ENCODE results near the gene KLF18.

Gene KLF18

GRCh38 chr1:44154049-44154448, 12.6 kb upstream of the KLF18 start:
- Histone ChIP-seq H3K27ac (ENCODE audit: insufficient read depth in 1 of 2, low read depth in 1 of 2, low read length in 2 of 2, poor library complexity in 1 of 2, severe bottlenecking in 2 of 2) (no peak overlapping the region), H3K9me3 (ENCODE audit: control extremely low read depth in 1 of 5, control insufficient read depth in 4 of 5, insufficient read depth in 2 of 5, low read depth in 1 of 5, low read length in 4 of 5) (no peaks in the 10 kb centered on the region), H3K36me3 (ENCODE audit: control insufficient read depth in 4 of 4, insufficient read depth in 4 of 4, low read length in 3 of 4) (no peaks in the 10 kb centered on the region), H3K4me3 (ENCODE audit: control insufficient read depth in 1 of 7, extremely low read depth in 1 of 7, insufficient read depth in 4 of 7, low read depth in 2 of 7, low read length in 6 of 7) (no peak overlapping the region), H3K27me3 (replicated peaks in 2 of 5; ENCODE audit: control insufficient read depth in 4 of 5, insufficient read depth in 5 of 5, low read length in 4 of 5) (peaks cover 0 to 4% (median 0%) of the 10 kb centered on the region in 5 experiments), H3K4me1 (ENCODE audit: control extremely low read depth in 1 of 4, control insufficient read depth in 4 of 4, insufficient read depth in 4 of 4, low read length in 3 of 4) (no peaks in the 10 kb centered on the region)
- WGBS (ENCODE audit: insufficient coverage) = 83% methylated on average over 2 of the region's 3 CpGs
- ChIA-PET CTCF (no interaction called here), POLR2A (no interaction called here)
- DNase-seq = no peak

- ChIA-PET CTCF (no interaction called here), POLR2A (no interaction called here)
- Histone ChIP-seq H3K9me3 (ENCODE audit: control extremely low read depth in 1 of 5, control insufficient read depth in 4 of 5, insufficient read depth in 2 of 5, low read depth in 1 of 5, low read length in 4 of 5) (no peaks in the 10 kb centered on the region), H3K36me3 (ENCODE audit: control insufficient read depth in 4 of 4, insufficient read depth in 4 of 4, low read length in 3 of 4) (no peaks in the 10 kb centered on the region), H3K4me1 (ENCODE audit: control extremely low read depth in 1 of 4, control insufficient read depth in 4 of 4, insufficient read depth in 4 of 4, low read length in 3 of 4) (no peaks in the 10 kb centered on the region), H3K27ac (ENCODE audit: insufficient read depth in 1 of 2, low read depth in 1 of 2, low read length in 2 of 2, poor library complexity in 1 of 2, severe bottlenecking in 2 of 2) (no peak overlapping the region), H3K4me3 (ENCODE audit: control insufficient read depth in 1 of 7, extremely low read depth in 1 of 7, insufficient read depth in 4 of 7, low read depth in 2 of 7, low read length in 6 of 7) (no peak overlapping the region), H3K27me3 (replicated peaks in 2 of 5; ENCODE audit: control insufficient read depth in 4 of 5, insufficient read depth in 5 of 5, low read length in 4 of 5) (peaks cover 0 to 4% (median 0%) of the 10 kb centered on the region in 5 experiments)
- WGBS (ENCODE audit: insufficient coverage) = no CpG with 5 or more reads among the region's 1 CpG
- DNase-seq = no peak
Observed at GRCh38 chr1:44152692-44153091, 11.3 kb upstream of the KLF18 start.

- no peak overlapping the region for H3K4me3 ChIP-seq (ENCODE audit: control insufficient read depth in 1 of 7, extremely low read depth in 1 of 7, insufficient read depth in 4 of 7, low read depth in 2 of 7, low read length in 6 of 7)
- POLR2A ChIA-PET = interaction anchor here (0.6 kb wide), 1 partner anchor 73 kb away, joined by 3 read pairs; no protein-coding TSS in a partner anchor
- DNase-seq = no peak
- peaks cover 0 to 3% (median 0%) of the 10 kb centered on the region in 5 experiments for H3K9me3 ChIP-seq (ENCODE audit: control extremely low read depth in 1 of 5, control insufficient read depth in 4 of 5, insufficient read depth in 2 of 5, low read depth in 1 of 5, low read length in 4 of 5)
- no peaks in the 10 kb centered on the region for H3K4me1 ChIP-seq (ENCODE audit: control extremely low read depth in 1 of 4, control insufficient read depth in 4 of 4, insufficient read depth in 4 of 4, low read length in 3 of 4)
- no CpG with 5 or more reads among the region's 1 CpG for WGBS (ENCODE audit: insufficient coverage)
- H3K27ac ChIP-seq (ENCODE audit: insufficient read depth in 1 of 2, low read depth in 1 of 2, low read length in 2 of 2, poor library complexity in 1 of 2, severe bottlenecking in 2 of 2) = no peak overlapping the region
- H3K27me3 ChIP-seq (replicated peaks in 2 of 5; ENCODE audit: control insufficient read depth in 4 of 5, insufficient read depth in 5 of 5, low read length in 4 of 5) = peaks cover 0 to 4% (median 0%) of the 10 kb centered on the region in 5 experiments
- CTCF ChIA-PET = no interaction called here
- no peaks in the 10 kb centered on the region for H3K36me3 ChIP-seq (ENCODE audit: control insufficient read depth in 4 of 4, insufficient read depth in 4 of 4, low read length in 3 of 4)
Observed at GRCh38 chr1:44151808-44152207, 10.4 kb upstream of the KLF18 start.

GRCh38 chr1:44151332-44151731, 9.9 kb upstream of the KLF18 start:
- 100% methylated on average over 1 of the region's 6 CpGs for WGBS (ENCODE audit: insufficient coverage)
- Histone ChIP-seq H3K27ac (ENCODE audit: insufficient read depth in 1 of 2, low read depth in 1 of 2, low read length in 2 of 2, poor library complexity in 1 of 2, severe bottlenecking in 2 of 2) (no peak overlapping the region), H3K4me1 (ENCODE audit: control extremely low read depth in 1 of 4, control insufficient read depth in 4 of 4, insufficient read depth in 4 of 4, low read length in 3 of 4) (no peaks in the 10 kb centered on the region), H3K36me3 (ENCODE audit: control insufficient read depth in 4 of 4, insufficient read depth in 4 of 4, low read length in 3 of 4) (no peaks in the 10 kb centered on the region), H3K9me3 (ENCODE audit: control extremely low read depth in 1 of 5, control insufficient read depth in 4 of 5, insufficient read depth in 2 of 5, low read depth in 1 of 5, low read length in 4 of 5) (peaks cover 0 to 8% (median 0%) of the 10 kb centered on the region in 5 experiments), H3K4me3 (ENCODE audit: control insufficient read depth in 1 of 7, extremely low read depth in 1 of 7, insufficient read depth in 4 of 7, low read depth in 2 of 7, low read length in 6 of 7) (no peak overlapping the region), H3K27me3 (replicated peaks in 2 of 5; ENCODE audit: control insufficient read depth in 4 of 5, insufficient read depth in 5 of 5, low read length in 4 of 5) (peaks cover 0 to 4% (median 0%) of the 10 kb centered on the region in 5 experiments)
- DNase-seq = no peak
- ChIA-PET POLR2A (interaction anchor here (0.6 kb wide), 1 partner anchor 73 kb away, joined by 3 read pairs; no protein-coding TSS in a partner anchor), CTCF (interaction anchor here (1.1 kb wide), 1 partner anchor 30 kb away, joined by 3 read pairs; no protein-coding TSS in a partner anchor)

DNA sequence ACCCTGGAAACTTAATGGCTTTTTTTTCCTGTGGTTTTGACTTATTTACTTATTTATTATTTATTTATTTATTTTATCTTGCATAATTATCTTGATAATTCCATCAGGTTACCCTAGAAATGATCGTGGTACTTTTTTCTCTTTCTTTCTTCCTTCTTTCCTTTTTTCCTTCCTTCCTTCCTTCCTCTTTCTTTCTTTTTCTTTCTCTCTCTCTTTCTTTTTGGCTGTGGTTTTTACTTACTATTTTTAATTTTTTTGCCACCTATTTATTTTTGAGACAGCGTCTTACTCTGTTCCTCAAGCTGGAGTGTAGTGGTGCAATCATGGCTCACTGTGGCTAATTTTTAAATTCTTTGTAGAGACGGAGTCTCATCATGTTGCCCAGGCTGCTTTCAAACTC, 6.2 kb upstream of the KLF18 start:
- Histone ChIP-seq H3K9me3 (ENCODE audit: control extremely low read depth in 1 of 5, control insufficient read depth in 4 of 5, insufficient read depth in 2 of 5, low read depth in 1 of 5, low read length in 4 of 5) (peaks cover 6 to 31% (median 9%) of the 10 kb centered on the region in 5 experiments), H3K4me1 (ENCODE audit: control extremely low read depth in 1 of 4, control insufficient read depth in 4 of 4, insufficient read depth in 4 of 4, low read length in 3 of 4) (no peaks in the 10 kb centered on the region), H3K4me3 (ENCODE audit: control insufficient read depth in 1 of 7, extremely low read depth in 1 of 7, insufficient read depth in 4 of 7, low read depth in 2 of 7, low read length in 6 of 7) (no peak overlapping the region), H3K27me3 (replicated peaks in 2 of 5; ENCODE audit: control insufficient read depth in 4 of 5, insufficient read depth in 5 of 5, low read length in 4 of 5) (peaks cover 0 to 4% (median 0%) of the 10 kb centered on the region in 5 experiments), H3K27ac (ENCODE audit: insufficient read depth in 1 of 2, low read depth in 1 of 2, low read length in 2 of 2, poor library complexity in 1 of 2, severe bottlenecking in 2 of 2) (no peak overlapping the region), H3K36me3 (ENCODE audit: control insufficient read depth in 4 of 4, insufficient read depth in 4 of 4, low read length in 3 of 4) (no peaks in the 10 kb centered on the region)
- ChIA-PET POLR2A (no interaction called here), CTCF (no interaction called here)
- no peak for DNase-seq
- WGBS (ENCODE audit: insufficient coverage) = 90% methylated on average over 2 of the region's 3 CpGs

DNA sequence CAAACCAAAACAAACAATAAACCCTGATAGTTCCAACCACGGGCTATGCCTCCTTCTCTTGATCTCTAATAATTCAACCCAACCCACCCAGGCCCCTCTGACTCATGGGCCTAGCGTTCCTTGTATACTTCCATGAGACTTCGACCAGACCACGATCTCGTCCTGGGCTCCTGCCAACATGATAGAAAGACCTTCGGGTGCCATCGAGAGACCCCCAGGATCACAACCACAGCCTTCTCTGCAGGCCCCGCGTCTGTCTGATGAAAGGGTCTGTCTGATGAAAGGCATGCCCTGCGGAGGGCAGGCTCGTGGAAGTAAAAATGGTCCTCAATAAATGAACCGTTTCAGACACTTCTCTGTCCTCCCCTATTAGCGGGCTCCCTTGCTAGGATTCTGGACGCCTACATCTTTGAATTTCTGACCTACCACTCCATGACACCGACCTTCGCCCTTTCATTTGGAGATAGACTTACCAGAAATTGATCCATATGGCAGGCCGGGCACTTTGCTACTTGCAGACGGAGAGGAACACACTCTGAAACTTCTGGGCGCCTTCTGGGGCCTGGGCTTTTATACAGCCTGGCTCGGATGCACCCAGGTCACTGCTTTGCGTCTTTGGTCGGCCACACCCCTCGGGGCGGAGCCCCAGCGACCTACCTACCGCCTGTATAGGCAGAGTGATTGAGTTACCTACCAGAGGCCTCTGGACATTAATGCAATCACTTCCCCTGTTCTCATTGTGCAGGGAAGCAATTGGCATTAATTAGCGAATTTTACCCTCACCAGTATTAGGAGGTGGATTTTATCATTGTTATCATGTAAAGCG, 5.3 kb upstream of the KLF18 start:
- Histone ChIP-seq H3K27me3 (replicated peaks in 2 of 5; ENCODE audit: control insufficient read depth in 4 of 5, insufficient read depth in 5 of 5, low read length in 4 of 5) (peaks cover 0 to 4% (median 0%) of the 10 kb centered on the region in 5 experiments), H3K27ac (ENCODE audit: insufficient read depth in 1 of 2, low read depth in 1 of 2, low read length in 2 of 2, poor library complexity in 1 of 2, severe bottlenecking in 2 of 2) (no peak overlapping the region)
- POLR2A ChIA-PET = no interaction called here

GRCh38 chr1:44144962-44145756, 3.7 kb upstream of the KLF18 start:
- CTCF ChIA-PET = no interaction called here
- 100% methylated on average over 1 of the region's 2 CpGs for WGBS (ENCODE audit: insufficient coverage)
- POLR2A ChIA-PET = no interaction called here
- no peak overlapping the region for H3K4me3 ChIP-seq (ENCODE audit: control insufficient read depth in 1 of 7, extremely low read depth in 1 of 7, insufficient read depth in 4 of 7, low read depth in 2 of 7, low read length in 6 of 7)
- H3K4me1 ChIP-seq (ENCODE audit: control extremely low read depth in 1 of 4, control insufficient read depth in 4 of 4, insufficient read depth in 4 of 4, low read length in 3 of 4) = no peaks in the 10 kb centered on the region
- H3K27ac ChIP-seq (ENCODE audit: insufficient read depth in 1 of 2, low read depth in 1 of 2, low read length in 2 of 2, poor library complexity in 1 of 2, severe bottlenecking in 2 of 2) = no peak overlapping the region
- H3K36me3 ChIP-seq (ENCODE audit: control insufficient read depth in 4 of 4, insufficient read depth in 4 of 4, low read length in 3 of 4) = no peaks in the 10 kb centered on the region
- peaks cover 6 to 31% (median 9%) of the 10 kb centered on the region in 5 experiments for H3K9me3 ChIP-seq (ENCODE audit: control extremely low read depth in 1 of 5, control insufficient read depth in 4 of 5, insufficient read depth in 2 of 5, low read depth in 1 of 5, low read length in 4 of 5)
- DNase-seq = peak in 2 of 3 donors; percentile 4 to 10
- H3K27me3 ChIP-seq (replicated peaks in 2 of 5; ENCODE audit: control insufficient read depth in 4 of 5, insufficient read depth in 5 of 5, low read length in 4 of 5) = no peaks in the 10 kb centered on the region

More for the DNA sequence above, 5.3 kb upstream of the KLF18 start:
- Histone ChIP-seq H3K9me3 (ENCODE audit: control extremely low read depth in 1 of 5, control insufficient read depth in 4 of 5, insufficient read depth in 2 of 5, low read depth in 1 of 5, low read length in 4 of 5) (peaks cover 6 to 31% (median 9%) of the 10 kb centered on the region in 5 experiments), H3K36me3 (ENCODE audit: control insufficient read depth in 4 of 4, insufficient read depth in 4 of 4, low read length in 3 of 4) (no peaks in the 10 kb centered on the region), H3K4me1 (ENCODE audit: control extremely low read depth in 1 of 4, control insufficient read depth in 4 of 4, insufficient read depth in 4 of 4, low read length in 3 of 4) (no peaks in the 10 kb centered on the region), H3K4me3 (ENCODE audit: control insufficient read depth in 1 of 7, extremely low read depth in 1 of 7, insufficient read depth in 4 of 7, low read depth in 2 of 7, low read length in 6 of 7) (no peak overlapping the region)
- 97% methylated on average over 19 of the region's 28 CpGs for WGBS (ENCODE audit: insufficient coverage)
- CTCF ChIA-PET = no interaction called here
- DNase-seq = no peak

Measured in common myeloid progenitor, CD34-positive (primary cell).